Epithelial cell of esophagus (primary cell): ENCODE results near the gene ZNF474.

Source experiments
- DNase-seq: peaks from one replicate; pipeline ENCODE4 v3.0.0; 2010; ENCODE audit warnings: low read depth
- H3K4me3 ChIP-seq: 2 replicates; pipeline ENCODE4 v1.5.1; 2011; ENCODE audit warnings: mild to moderate bottlenecking, low read length, control low read depth
- CTCF ChIP-seq: IDR thresholded peaks from 2 replicates; pipeline ENCODE4 v1.5.1; 2011; ENCODE audit warnings: low read depth, mild to moderate bottlenecking, low read length, control low read depth, inconsistent platforms; ENCODE audit not compliant: insufficient read depth; ENCODE audit errors: missing control alignments

Gene ZNF474

GRCh38 chr5:122142480-122143164, 13.3 kb downstream of the ZNF474 start:
- no peak overlapping the region for H3K4me3 ChIP-seq
- TF ChIP-seq CTCF = no peak
- DNase-seq = peak; percentile 81

- peak; percentile 48 for DNase-seq
- no peak for TF ChIP-seq CTCF
- no peak overlapping the region for H3K4me3 ChIP-seq
Measured at GRCh38 chr5:122144236-122144635, 14.9 kb downstream of the ZNF474 start.

GRCh38 chr5:122145906-122146305, 16.6 kb downstream of the ZNF474 start:
- TF ChIP-seq CTCF = no peak
- no peak overlapping the region for H3K4me3 ChIP-seq
- no peak for DNase-seq

GRCh38 chr5:122149321-122150090, 20.2 kb downstream of the ZNF474 start:
- no peak for TF ChIP-seq CTCF
- no peak for DNase-seq
- H3K4me3 ChIP-seq = no peak overlapping the region

- no peak overlapping the region for H3K4me3 ChIP-seq
- TF ChIP-seq CTCF = no peak
- no peak for DNase-seq
Measured at GRCh38 chr5:122150215-122150614, 20.9 kb downstream of the ZNF474 start.

- TF ChIP-seq CTCF = no peak
- DNase-seq = peak; percentile 45
- no peak overlapping the region for H3K4me3 ChIP-seq
Measured at GRCh38 chr5:122151640-122152039, 22.3 kb downstream of the ZNF474 start.

GRCh38 chr5:122152266-122152900, 23.0 kb downstream of the ZNF474 start:
- H3K4me3 ChIP-seq = no peak overlapping the region
- TF ChIP-seq CTCF = no peak
- DNase-seq = no peak
